Stomach (tissue), 9 donors: Measurements from ENCODE around the gene CFAP161. TPM values are rescaled to one million over a fixed set of nuclear protein-coding genes. Genes with fewer than 3 reads are reported as not detected.

ENCODE experiments used
- DNase-seq, 2 donors: peaks; one replicate each; pipeline versions ENCODE4 v3.0.0 to v3.0.0-alpha.2; 2013 to 2019
- H3K27ac ChIP-seq, 5 donors: fragments of 200-600 bp in 4 of 5; sonication (generic) in 4 of 5; one replicate each; pipeline ENCODE4 v1.5.1; 2013 to 2019; ENCODE audit warnings: mild to moderate bottlenecking in 1 of 5, moderate library complexity in 1 of 5
- H3K27me3 ChIP-seq, 3 donors: fragments of 200-600 bp; sonication (generic); one replicate each; pipeline ENCODE4 v1.5.1; 2017 to 2019; ENCODE audit warnings: mixed run types in 1 of 3
- H3K36me3 ChIP-seq, 4 donors: fragments of 200-600 bp; sonication (generic); 1 replicate in 3 of 4; 2 replicates in 1 of 4; pipeline ENCODE4 v1.5.1; 2016 to 2019
- H3K4me1 ChIP-seq, 4 donors: fragments of 200-600 bp; sonication (generic); one replicate each; pipeline ENCODE4 v1.5.1; 2016 to 2019
- H3K4me3 ChIP-seq, 4 donors: fragments of 200-600 bp; sonication (generic) in 3 of 4; one replicate each; pipeline ENCODE4 v1.5.1; 2016 to 2019; ENCODE audit warnings: mild to moderate bottlenecking in 1 of 4
- H3K9me3 ChIP-seq, 4 donors: fragments of 200-600 bp; sonication (generic); one replicate each; pipeline ENCODE4 v1.5.1; 2016 to 2019
- EP300 ChIP-seq: sonication (generic); formaldehyde crosslinking; IDR thresholded peaks from one replicate; pipeline ENCODE4 v1.6.1; 2017; ENCODE audit warnings: antibody characterized with exemption
- POLR2A ChIP-seq, 4 donors: fragments of 450-650 bp; IDR thresholded peaks; one replicate each; pipeline ENCODE4 v1.6.1; 2016; ENCODE audit warnings: antibody characterized with exemption in 4 of 4, control low read depth in 2 of 4, mild to moderate bottlenecking in 1 of 4, moderate library complexity in 1 of 4
- POLR2AphosphoS5 ChIP-seq, 3 donors: sonication (generic); formaldehyde crosslinking; IDR thresholded peaks; one replicate each; pipeline ENCODE4 v1.6.1; 2016; ENCODE audit warnings: antibody characterized with exemption in 3 of 3
- WGBS, 5 donors: extraction: QIAGEN DNeasy Blood & Tissue Kit in 3 of 5; methylation state at CpG; one replicate each; pipeline versions ENCODE4 v1.1.5 to v1.1.7; 2013 to 2018; 5-methylcytosine and 5-hydroxymethylcytosine counted together
- intact Hi-C: fragments of 100-400 bp; cut with DNase I; formaldehyde crosslinking; loops from one replicate; pipeline ENCODE4 v1.15.1; 2023; ENCODE audit warnings: low total_unique reads
- polyA plus RNA-seq, 3 donors: library from polyadenylated mRNA; stranded (reverse); fragments of 200-250 nt; gene quantifications; one replicate each; pipeline ENCODE4 v1.2.3, GENCODE V29; 2013
- total RNA-seq, 5 donors: library from RNA; depleted of rRNA; stranded (reverse); fragments of >200 nt; gene quantifications; one replicate each; pipeline versions ENCODE4 v1.1.0 to v1.2.3, GENCODE V29; 2014 to 2016
- TF ChIP-seq, protein P1 (sequence below), 7 experiments: fragments of 450-650 bp in 4 of 7; fragments of 200-600 bp in 3 of 7; sonication (generic) in 3 of 7; IDR thresholded peaks; one replicate each; pipeline ENCODE4 v1.5.1; 2016 to 2019; ENCODE audit warnings: antibody characterized with exemption in 7 of 7, control low read depth in 2 of 7, mild to moderate bottlenecking in 1 of 7
- donor health status: healthy with polysubstance abuse.
- donor health status: Bipolar disorder and iron deficiency.
- donor health status: healthy.

CFAP161 gene
- total and polyA plus RNA-seq, 8 donors: 0.19 to 2.6 TPM; not detected in 6

DNA sequence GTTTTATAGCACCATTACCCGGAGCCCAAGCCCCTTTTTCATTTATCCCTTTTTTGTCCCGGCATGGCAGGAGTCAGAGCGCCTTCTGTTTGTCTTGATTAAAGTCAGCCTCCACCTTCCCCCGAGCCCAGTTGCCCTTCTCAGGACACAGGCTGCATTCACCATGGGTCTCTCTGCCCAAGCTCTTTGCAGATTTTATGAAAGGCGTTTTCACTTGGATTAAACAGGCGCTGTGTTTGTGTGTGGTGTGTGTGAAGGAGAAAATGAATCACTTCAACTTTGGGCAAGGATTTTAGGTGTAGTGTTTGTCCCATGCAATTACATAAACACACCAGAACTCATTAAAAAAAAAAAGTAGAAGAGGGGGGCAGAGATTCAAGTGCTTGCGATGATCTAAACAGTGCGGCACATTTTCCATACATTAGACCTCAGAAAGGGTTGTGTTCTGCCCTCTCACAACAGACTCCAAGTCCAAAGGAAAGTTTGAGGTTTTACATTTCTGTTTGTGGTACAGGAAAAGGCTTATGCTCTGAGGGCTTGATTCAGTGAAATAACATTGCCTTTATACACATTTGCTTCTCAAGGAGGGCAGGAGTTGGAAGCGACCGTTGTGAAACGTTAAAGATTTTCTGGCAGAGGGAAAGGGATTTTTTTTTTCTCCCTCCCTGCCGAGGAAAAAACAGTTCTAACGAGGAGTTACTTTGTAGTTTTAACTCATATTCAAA lies 48.1 kb downstream of the CFAP161 start:
- Histone ChIP-seq H3K27ac (peak overlapping the region; percentile 28 to 71 (median 58)), H3K4me1 (peaks cover 0 to 23% (median 8%) of the 10 kb centered on the region in 4 donors), H3K36me3 (no peaks in the 10 kb centered on the region), H3K4me3 (peak overlapping the region; percentile 10 to 47 (median 35)), H3K27me3 (peaks cover 0 to 8% (median 0%) of the 10 kb centered on the region in 3 donors), H3K9me3 (no peaks in the 10 kb centered on the region)
- intact Hi-C loops: no loop called here
- 31 to 43% (median 36%) methylated on average over 13 of the region's 13 CpGs for WGBS, 5 donors
- TF ChIP-seq POLR2AphosphoS5 (IDR thresholded peaks at IDR 0.05): no peak
- TF ChIP-seq, protein P1, sequence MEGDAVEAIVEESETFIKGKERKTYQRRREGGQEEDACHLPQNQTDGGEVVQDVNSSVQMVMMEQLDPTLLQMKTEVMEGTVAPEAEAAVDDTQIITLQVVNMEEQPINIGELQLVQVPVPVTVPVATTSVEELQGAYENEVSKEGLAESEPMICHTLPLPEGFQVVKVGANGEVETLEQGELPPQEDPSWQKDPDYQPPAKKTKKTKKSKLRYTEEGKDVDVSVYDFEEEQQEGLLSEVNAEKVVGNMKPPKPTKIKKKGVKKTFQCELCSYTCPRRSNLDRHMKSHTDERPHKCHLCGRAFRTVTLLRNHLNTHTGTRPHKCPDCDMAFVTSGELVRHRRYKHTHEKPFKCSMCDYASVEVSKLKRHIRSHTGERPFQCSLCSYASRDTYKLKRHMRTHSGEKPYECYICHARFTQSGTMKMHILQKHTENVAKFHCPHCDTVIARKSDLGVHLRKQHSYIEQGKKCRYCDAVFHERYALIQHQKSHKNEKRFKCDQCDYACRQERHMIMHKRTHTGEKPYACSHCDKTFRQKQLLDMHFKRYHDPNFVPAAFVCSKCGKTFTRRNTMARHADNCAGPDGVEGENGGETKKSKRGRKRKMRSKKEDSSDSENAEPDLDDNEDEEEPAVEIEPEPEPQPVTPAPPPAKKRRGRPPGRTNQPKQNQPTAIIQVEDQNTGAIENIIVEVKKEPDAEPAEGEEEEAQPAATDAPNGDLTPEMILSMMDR (IDR thresholded peaks at IDR 0.05): no peak
- no peak for TF ChIP-seq EP300
- TF ChIP-seq POLR2A (IDR thresholded peaks at IDR 0.05): no peak
- DNase-seq: peak in 1 of 2 donors; percentile 23

DNA sequence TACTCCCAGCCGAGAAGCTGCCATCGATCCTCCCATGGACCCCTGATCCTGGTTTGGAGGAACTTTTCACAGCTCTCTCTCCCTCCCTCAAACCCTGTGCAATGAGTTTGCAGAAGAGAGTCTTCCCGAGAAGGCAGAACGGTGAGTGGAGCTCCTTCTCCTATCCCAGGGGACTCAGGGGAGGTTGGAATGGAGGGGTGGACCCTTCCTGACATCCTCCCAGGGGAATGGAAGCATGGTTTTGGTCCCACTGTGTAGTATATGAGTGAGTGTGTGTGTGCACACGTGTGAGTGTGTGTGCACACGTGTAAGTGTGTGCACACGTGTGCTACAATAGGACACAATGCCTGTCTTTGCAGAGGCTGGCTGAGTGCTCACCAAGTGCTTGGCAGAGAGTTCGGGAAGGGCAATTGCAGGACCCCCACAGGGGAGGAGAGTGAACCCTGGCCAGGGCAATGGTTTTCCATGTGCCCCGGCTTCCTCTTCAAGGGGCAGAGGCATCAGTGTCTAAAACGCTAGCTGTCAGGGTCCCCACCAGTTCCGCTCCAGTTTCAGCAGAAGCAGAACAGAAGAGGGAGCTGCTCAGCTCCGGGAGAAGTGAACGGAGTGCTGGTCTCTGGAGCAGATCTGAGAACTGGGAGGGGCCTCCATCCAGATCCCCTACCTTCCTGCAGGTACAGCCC lies 48.8 kb downstream of the CFAP161 start:
- H3K4me1 ChIP-seq: peaks cover 0 to 23% (median 8%) of the 10 kb centered on the region in 4 donors
- TF ChIP-seq POLR2AphosphoS5 (IDR thresholded peaks at IDR 0.05): no peak
- TF ChIP-seq, protein P1 (IDR thresholded peaks at IDR 0.05): no peak
- TF ChIP-seq EP300: no peak
- TF ChIP-seq POLR2A (IDR thresholded peaks at IDR 0.05): no peak
- peaks cover 0 to 8% (median 0%) of the 10 kb centered on the region in 3 donors for H3K27me3 ChIP-seq
- no peaks in the 10 kb centered on the region for H3K9me3 ChIP-seq
- 33 to 54% (median 42%) methylated on average over 9 to 13 of the region's 13 CpGs for WGBS, 5 donors
- H3K4me3 ChIP-seq: peak overlapping the region; percentile 10 to 47 (median 35)
- no peaks in the 10 kb centered on the region for H3K36me3 ChIP-seq
- peak overlapping the region; percentile 28 to 71 (median 58) for H3K27ac ChIP-seq
- intact Hi-C loops: no loop called here
- no peak for DNase-seq

DNA sequence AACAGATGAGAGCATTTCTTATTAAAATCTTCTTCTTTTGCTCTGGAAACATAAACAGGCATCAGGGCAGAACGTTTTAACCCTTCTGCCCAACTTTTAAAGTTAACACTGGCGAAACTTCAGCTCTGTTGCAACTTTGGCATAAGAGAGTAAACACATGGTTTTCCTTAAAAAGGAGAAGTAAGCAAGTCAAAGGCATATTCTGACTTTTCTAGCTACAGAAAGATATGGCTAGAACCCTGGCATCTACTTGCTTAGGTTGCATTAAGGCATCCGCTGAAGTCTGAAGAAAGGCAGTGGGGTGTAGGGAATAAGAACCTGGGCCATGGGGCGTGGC lies 49.3 kb downstream of the CFAP161 start:
- no peak for DNase-seq
- Histone ChIP-seq H3K4me3 (peak overlapping the region; percentile 10 to 47 (median 35)), H3K27ac (peak overlapping the region in 4 of 5 donors; percentile 53 to 71 (median 62)), H3K27me3 (peaks cover 0 to 8% (median 0%) of the 10 kb centered on the region in 3 donors), H3K4me1 (peaks cover 0 to 23% (median 8%) of the 10 kb centered on the region in 4 donors), H3K36me3 (no peaks in the 10 kb centered on the region), H3K9me3 (no peaks in the 10 kb centered on the region)
- TF ChIP-seq POLR2A (IDR thresholded peaks at IDR 0.05) (no peak), EP300 (no peak), POLR2AphosphoS5 (IDR thresholded peaks at IDR 0.05) (no peak)
- TF ChIP-seq, protein P1 (IDR thresholded peaks at IDR 0.05): no peak
- WGBS, 5 donors: 60 to 68% (median 65%) methylated on average over 4 of the region's 4 CpGs
- intact Hi-C loops: no loop called here

DNA sequence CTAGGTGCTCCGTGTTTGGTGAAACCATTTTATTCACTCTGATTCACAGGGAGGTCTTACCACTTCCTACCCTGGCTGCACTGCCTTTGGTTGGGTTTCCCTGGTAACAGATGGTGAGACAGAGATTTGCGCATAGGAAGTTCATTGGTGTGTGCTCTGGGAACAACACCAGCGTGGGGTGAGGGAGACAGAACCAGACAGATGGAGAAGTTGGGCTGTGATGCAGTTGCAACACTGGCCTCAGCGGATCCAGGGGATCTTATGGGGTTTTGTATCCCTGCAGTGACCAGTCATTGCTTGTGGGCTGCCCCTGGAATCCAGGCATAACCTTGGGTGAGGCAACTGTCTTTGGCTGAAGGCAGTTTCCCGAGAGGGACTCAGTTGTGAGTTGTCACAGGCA lies 50.1 kb downstream of the CFAP161 start:
- no peaks in the 10 kb centered on the region for H3K36me3 ChIP-seq
- peak overlapping the region in 2 of 4 donors; percentile 36 to 47 for H3K4me3 ChIP-seq
- H3K27me3 ChIP-seq: peaks cover 0 to 8% (median 0%) of the 10 kb centered on the region in 3 donors
- peak overlapping the region in 4 of 5 donors; percentile 53 to 71 (median 62) for H3K27ac ChIP-seq
- intact Hi-C loops: no loop called here
- TF ChIP-seq POLR2AphosphoS5 (IDR thresholded peaks at IDR 0.05) (peak in 1 of 3 donors; percentile 16), EP300 (no peak), POLR2A (IDR thresholded peaks at IDR 0.05) (no peak)
- TF ChIP-seq, protein P1 (IDR thresholded peaks at IDR 0.05): no peak
- H3K9me3 ChIP-seq: no peaks in the 10 kb centered on the region
- no peak for DNase-seq
- peaks cover 0 to 25% (median 8%) of the 10 kb centered on the region in 4 donors for H3K4me1 ChIP-seq
- 68 to 81% (median 73%) methylated on average over 5 of the region's 5 CpGs for WGBS, 5 donors
